ENCODE measurements around the gene FBXW2.
A peak's percentile ranks its signal among the peaks of the same experiment; 100 is the strongest.

The FBXW2 gene

DNA sequence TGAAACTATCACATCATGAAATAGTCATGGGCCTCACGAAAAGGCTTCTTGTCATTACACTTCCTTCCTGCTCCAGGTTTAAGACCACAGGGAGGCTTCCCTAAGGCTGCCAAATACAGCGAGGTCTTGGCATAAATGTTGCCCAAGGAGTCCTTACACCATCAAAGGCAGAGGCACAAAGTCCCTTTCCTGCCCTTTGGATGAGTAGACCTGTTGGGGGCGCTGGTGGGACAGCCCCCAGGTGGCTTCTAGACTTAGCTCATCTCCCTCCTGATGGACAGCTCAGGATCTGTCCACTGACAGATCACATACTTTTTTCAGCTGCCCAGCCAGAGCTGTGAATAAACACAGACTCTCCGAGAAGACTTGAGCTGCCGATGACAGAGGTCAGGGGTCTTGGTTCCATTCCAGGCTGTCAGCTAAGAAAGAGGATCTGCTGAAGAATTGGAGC lies 63.4 kb downstream of the FBXW2 start:
- peak; percentile 20 for DNase-seq (ENCODE audit: low read depth, low spot score)

DNA sequence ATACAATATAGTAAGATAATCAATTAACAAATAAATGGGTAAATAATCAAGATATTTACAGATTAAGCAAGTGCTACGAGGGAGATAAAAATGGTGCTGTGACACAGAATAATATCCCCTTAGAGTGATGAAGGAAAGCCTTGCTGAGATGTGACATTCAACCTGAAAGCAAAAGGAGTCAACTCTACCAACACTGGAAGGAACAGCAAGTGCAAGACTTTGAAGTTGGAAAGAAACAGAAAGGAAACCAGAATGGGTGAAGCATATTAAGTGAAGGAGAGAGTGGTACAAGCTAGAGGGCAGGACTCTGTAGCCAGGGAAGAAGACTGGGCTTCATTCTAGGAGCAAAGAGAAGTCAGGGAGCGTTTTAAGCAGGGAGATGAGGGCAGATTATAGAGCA lies 66.7 kb downstream of the FBXW2 start:
- Histone ChIP-seq H3K4me3 (ENCODE audit: insufficient read length, low read depth) (no peak overlapping the region), H3K27me3 (ENCODE audit: insufficient read depth, insufficient read length) (no peaks in the 10 kb centered on the region), H3K4me1 (ENCODE audit: insufficient read depth, insufficient read length) (peaks cover 2% of the 10 kb centered on the region), H3K9me3 (ENCODE audit: insufficient read depth, low read length) (no peaks in the 10 kb centered on the region), H3K36me3 (ENCODE audit: insufficient read depth, insufficient read length, low read length) (no peaks in the 10 kb centered on the region), H3K9ac (ENCODE audit: insufficient read length, low read depth) (no peak overlapping the region)
- no peak for DNase-seq (ENCODE audit: low read depth, low spot score)
- TF ChIP-seq YY1 (IDR thresholded peaks at IDR 0.05; ENCODE audit: insufficient read depth, insufficient read length), result no peak
- TF ChIP-seq ZNF274 (IDR thresholded peaks at IDR 0.05; ENCODE audit: low read depth, low read length), result no peak
- TF ChIP-seq SUZ12 (IDR thresholded peaks at IDR 0.05; ENCODE audit: extremely low read depth, insufficient read depth, insufficient read length), result no peak

More for the DNA sequence above, 63.4 kb downstream of the FBXW2 start:
- H3K4me1 ChIP-seq (ENCODE audit: insufficient read depth, insufficient read length), result peaks cover 2% of the 10 kb centered on the region
- H3K27me3 ChIP-seq (ENCODE audit: insufficient read depth, insufficient read length), result no peaks in the 10 kb centered on the region
- no peaks in the 10 kb centered on the region for H3K9me3 ChIP-seq (ENCODE audit: insufficient read depth, low read length)
- H3K9ac ChIP-seq (ENCODE audit: insufficient read length, low read depth), result no peak overlapping the region
- TF ChIP-seq YY1 (IDR thresholded peaks at IDR 0.05; ENCODE audit: insufficient read depth, insufficient read length) (no peak), SUZ12 (IDR thresholded peaks at IDR 0.05; ENCODE audit: extremely low read depth, insufficient read depth, insufficient read length) (no peak), ZNF274 (IDR thresholded peaks at IDR 0.05; ENCODE audit: low read depth, low read length) (no peak)
- H3K36me3 ChIP-seq (ENCODE audit: insufficient read depth, insufficient read length, low read length), result no peaks in the 10 kb centered on the region
- no peak overlapping the region for H3K4me3 ChIP-seq (ENCODE audit: insufficient read length, low read depth)

DNA sequence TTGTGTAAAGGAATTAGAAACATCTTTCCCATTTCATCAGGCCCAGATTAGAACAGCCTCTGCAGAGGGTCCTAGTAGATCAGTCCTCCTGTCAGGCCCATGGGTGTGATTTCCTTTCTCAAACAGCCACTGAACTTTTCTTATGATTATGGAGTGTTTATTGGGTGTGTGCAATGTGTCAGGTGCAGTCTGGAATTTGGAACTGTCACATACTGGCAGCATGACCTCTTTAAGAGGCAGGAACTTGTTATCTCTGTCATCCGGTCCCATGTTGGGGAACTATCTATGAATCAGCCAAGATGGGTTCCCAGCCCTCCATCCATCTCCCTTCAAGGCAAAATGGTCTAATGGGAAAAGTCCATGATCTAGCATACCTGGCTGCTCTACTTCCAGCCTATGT lies 67.3 kb downstream of the FBXW2 start:
- Histone ChIP-seq H3K9ac (ENCODE audit: insufficient read length, low read depth) (no peak overlapping the region), H3K27me3 (ENCODE audit: insufficient read depth, insufficient read length) (no peaks in the 10 kb centered on the region), H3K4me3 (ENCODE audit: insufficient read length, low read depth) (no peak overlapping the region), H3K36me3 (ENCODE audit: insufficient read depth, insufficient read length, low read length) (no peaks in the 10 kb centered on the region), H3K9me3 (ENCODE audit: insufficient read depth, low read length) (no peaks in the 10 kb centered on the region), H3K4me1 (ENCODE audit: insufficient read depth, insufficient read length) (peaks cover 1% of the 10 kb centered on the region)
- DNase-seq (ENCODE audit: low read depth, low spot score), result no peak
- TF ChIP-seq SUZ12 (IDR thresholded peaks at IDR 0.05; ENCODE audit: extremely low read depth, insufficient read depth, insufficient read length) (no peak), ZNF274 (IDR thresholded peaks at IDR 0.05; ENCODE audit: low read depth, low read length) (no peak), YY1 (IDR thresholded peaks at IDR 0.05; ENCODE audit: insufficient read depth, insufficient read length) (no peak)

DNA sequence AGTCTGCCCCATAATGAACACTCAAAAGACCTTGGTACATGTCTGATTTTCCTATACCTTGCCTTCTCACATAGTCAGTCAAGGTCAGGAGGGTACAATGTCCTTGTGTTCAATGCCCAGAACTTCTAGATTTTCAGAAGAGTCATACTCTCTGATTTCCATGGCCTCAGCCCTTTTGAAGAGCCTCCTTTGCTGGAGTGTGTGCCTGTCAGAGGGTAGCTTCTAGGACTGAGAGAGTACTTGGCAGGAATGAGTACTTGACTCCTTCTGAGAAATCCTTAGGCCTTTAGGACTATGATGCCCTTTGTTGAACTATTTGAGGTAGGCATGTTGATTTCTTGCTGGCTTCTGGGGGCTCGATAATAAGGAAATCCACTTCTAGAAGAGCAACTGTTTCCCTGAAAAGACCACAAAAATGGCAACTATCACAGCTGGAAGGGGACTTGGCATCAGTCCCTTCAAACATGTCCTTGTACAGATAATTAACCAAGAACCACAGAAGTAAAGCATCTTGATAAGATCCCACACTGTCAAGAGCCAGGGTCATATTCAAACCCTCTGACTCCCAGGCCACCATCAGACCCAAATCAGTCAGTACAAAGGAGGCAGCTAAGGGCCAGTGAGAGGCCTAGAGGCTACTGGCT lies 68.3 kb downstream of the FBXW2 start:
- H3K36me3 ChIP-seq (ENCODE audit: insufficient read depth, insufficient read length, low read length), result no peaks in the 10 kb centered on the region
- TF ChIP-seq SUZ12 (IDR thresholded peaks at IDR 0.05; ENCODE audit: extremely low read depth, insufficient read depth, insufficient read length), result no peak
- no peak for TF ChIP-seq YY1 (IDR thresholded peaks at IDR 0.05; ENCODE audit: insufficient read depth, insufficient read length)
- TF ChIP-seq ZNF274 (IDR thresholded peaks at IDR 0.05; ENCODE audit: low read depth, low read length), result no peak
- no peak overlapping the region for H3K9ac ChIP-seq (ENCODE audit: insufficient read length, low read depth)
- no peaks in the 10 kb centered on the region for H3K4me1 ChIP-seq (ENCODE audit: insufficient read depth, insufficient read length)
- DNase-seq (ENCODE audit: low read depth, low spot score), result no peak
- no peaks in the 10 kb centered on the region for H3K9me3 ChIP-seq (ENCODE audit: insufficient read depth, low read length)
- H3K4me3 ChIP-seq (ENCODE audit: insufficient read length, low read depth), result no peak overlapping the region
- H3K27me3 ChIP-seq (ENCODE audit: insufficient read depth, insufficient read length), result no peaks in the 10 kb centered on the region

DNA sequence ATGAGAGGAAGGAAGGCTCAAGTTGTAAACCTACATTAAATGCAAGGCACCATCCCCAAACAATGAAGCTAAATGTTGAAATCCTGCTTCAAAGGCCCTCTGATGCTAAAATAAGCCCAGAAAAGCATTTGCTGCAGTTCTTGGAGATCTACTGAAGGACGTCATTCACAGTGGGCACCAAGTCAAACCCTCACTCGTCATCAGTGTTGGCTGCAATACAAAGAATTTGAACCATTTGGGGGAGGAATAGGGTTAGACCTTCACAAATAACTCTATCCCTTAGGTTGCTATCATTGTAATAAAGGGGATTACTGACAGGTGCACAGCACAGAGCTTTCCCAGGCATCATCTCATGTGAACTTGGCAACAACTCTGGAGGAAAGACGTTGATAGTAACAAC lies 69.7 kb downstream of the FBXW2 start:
- no peak for TF ChIP-seq ZNF274 (IDR thresholded peaks at IDR 0.05; ENCODE audit: low read depth, low read length)
- no peak for TF ChIP-seq YY1 (IDR thresholded peaks at IDR 0.05; ENCODE audit: insufficient read depth, insufficient read length)
- TF ChIP-seq SUZ12 (IDR thresholded peaks at IDR 0.05; ENCODE audit: extremely low read depth, insufficient read depth, insufficient read length), result no peak

DNA sequence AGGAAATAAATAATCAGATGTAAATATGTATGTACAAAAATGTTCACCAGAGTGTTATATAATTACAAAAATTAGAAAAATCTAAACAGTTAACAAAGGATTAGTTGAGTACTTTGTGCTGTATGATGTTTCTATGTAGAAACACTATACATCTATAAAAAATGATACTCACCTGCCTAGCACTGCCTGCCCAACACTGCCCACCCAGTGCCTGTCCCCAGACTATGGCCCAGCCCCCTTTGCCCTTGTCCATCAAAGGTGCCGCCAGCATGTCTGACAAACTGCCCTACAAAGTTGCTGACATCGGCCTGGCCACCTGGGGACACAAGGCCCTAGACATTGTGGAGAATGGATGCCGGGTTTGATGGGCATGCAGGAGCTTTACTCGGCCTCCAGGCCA lies 72.8 kb downstream of the FBXW2 start:
- DNase-seq (ENCODE audit: low read depth, low spot score), result no peak

More for the DNA sequence above, 69.7 kb downstream of the FBXW2 start:
- DNase-seq (ENCODE audit: low read depth, low spot score), result no peak
- no peak overlapping the region for H3K4me3 ChIP-seq (ENCODE audit: insufficient read length, low read depth)
- H3K27me3 ChIP-seq (ENCODE audit: insufficient read depth, insufficient read length), result no peaks in the 10 kb centered on the region
- H3K9me3 ChIP-seq (ENCODE audit: insufficient read depth, low read length), result no peaks in the 10 kb centered on the region
- no peaks in the 10 kb centered on the region for H3K36me3 ChIP-seq (ENCODE audit: insufficient read depth, insufficient read length, low read length)
- no peaks in the 10 kb centered on the region for H3K4me1 ChIP-seq (ENCODE audit: insufficient read depth, insufficient read length)
- H3K9ac ChIP-seq (ENCODE audit: insufficient read length, low read depth), result no peak overlapping the region

DNA sequence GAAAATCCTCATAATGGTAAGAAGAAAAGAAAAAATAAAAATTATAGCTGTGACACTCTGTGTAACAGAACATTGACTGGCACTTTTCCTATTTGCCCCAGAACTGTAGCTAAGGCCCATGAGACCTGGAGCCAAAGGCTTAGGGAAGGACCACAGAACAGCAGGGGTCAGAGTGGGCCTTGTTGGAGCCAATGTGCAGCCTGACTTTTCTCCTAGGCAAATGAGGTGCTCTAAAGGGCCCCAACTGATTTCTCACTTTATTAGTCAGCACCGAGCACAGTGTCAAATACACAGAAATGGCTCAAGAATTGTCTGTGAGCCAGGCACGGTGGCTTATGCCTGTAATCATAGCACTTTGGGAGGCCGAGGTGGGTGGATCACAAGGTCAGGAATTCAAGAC lies 74.9 kb downstream of the FBXW2 start:
- no peaks in the 10 kb centered on the region for H3K9me3 ChIP-seq (ENCODE audit: insufficient read depth, low read length)
- no peak overlapping the region for H3K9ac ChIP-seq (ENCODE audit: insufficient read length, low read depth)
- no peak overlapping the region for H3K4me3 ChIP-seq (ENCODE audit: insufficient read length, low read depth)
- no peaks in the 10 kb centered on the region for H3K36me3 ChIP-seq (ENCODE audit: insufficient read depth, insufficient read length, low read length)
- TF ChIP-seq YY1 (IDR thresholded peaks at IDR 0.05; ENCODE audit: insufficient read depth, insufficient read length), result no peak
- no peak for TF ChIP-seq ZNF274 (IDR thresholded peaks at IDR 0.05; ENCODE audit: low read depth, low read length)
- no peak for DNase-seq (ENCODE audit: low read depth, low spot score)
- peaks cover 6% of the 10 kb centered on the region for H3K4me1 ChIP-seq (ENCODE audit: insufficient read depth, insufficient read length)
- H3K27me3 ChIP-seq (ENCODE audit: insufficient read depth, insufficient read length), result peaks cover 9% of the 10 kb centered on the region

More for the DNA sequence above, 72.8 kb downstream of the FBXW2 start:
- Histone ChIP-seq H3K4me1 (ENCODE audit: insufficient read depth, insufficient read length) (peaks cover 5% of the 10 kb centered on the region), H3K27me3 (ENCODE audit: insufficient read depth, insufficient read length) (no peaks in the 10 kb centered on the region), H3K9me3 (ENCODE audit: insufficient read depth, low read length) (no peaks in the 10 kb centered on the region), H3K36me3 (ENCODE audit: insufficient read depth, insufficient read length, low read length) (no peaks in the 10 kb centered on the region), H3K4me3 (ENCODE audit: insufficient read length, low read depth) (no peak overlapping the region), H3K9ac (ENCODE audit: insufficient read length, low read depth) (no peak overlapping the region)
- TF ChIP-seq YY1 (IDR thresholded peaks at IDR 0.05; ENCODE audit: insufficient read depth, insufficient read length) (no peak), ZNF274 (IDR thresholded peaks at IDR 0.05; ENCODE audit: low read depth, low read length) (no peak), SUZ12 (IDR thresholded peaks at IDR 0.05; ENCODE audit: extremely low read depth, insufficient read depth, insufficient read length) (no peak)
